Measurements from ENCODE around the gene DEAF1.
"Not testable (repeated sequence)": the region's sequence is repeated elsewhere in the genome, so short reads cannot be mapped to it uniquely, and the experiment has no call there.

DEAF1 gene

GRCh38 chr11:699753-700152, 4.7 kb upstream of the DEAF1 start:
- DNase-seq: no peak

DNA sequence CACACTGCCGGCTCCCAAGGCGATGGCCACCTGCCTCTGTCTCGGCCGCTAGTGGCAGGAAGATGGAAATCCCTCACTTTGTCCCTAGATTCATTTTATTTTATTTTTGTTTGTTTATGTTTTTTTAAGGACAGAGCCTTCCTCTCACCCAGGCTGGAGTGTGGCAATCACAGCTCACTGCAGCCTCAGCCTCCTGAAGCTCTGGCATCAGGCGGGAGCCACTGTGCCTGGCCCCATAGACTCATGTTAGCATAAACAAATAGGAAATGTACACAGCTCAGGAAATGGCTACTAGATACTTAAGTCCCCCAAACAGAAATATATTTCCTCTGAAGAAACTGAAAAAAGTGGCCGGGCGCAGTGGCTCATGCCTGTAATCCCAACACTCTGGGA, 4.1 kb upstream of the DEAF1 start:
- DNase-seq: no peak

DNA sequence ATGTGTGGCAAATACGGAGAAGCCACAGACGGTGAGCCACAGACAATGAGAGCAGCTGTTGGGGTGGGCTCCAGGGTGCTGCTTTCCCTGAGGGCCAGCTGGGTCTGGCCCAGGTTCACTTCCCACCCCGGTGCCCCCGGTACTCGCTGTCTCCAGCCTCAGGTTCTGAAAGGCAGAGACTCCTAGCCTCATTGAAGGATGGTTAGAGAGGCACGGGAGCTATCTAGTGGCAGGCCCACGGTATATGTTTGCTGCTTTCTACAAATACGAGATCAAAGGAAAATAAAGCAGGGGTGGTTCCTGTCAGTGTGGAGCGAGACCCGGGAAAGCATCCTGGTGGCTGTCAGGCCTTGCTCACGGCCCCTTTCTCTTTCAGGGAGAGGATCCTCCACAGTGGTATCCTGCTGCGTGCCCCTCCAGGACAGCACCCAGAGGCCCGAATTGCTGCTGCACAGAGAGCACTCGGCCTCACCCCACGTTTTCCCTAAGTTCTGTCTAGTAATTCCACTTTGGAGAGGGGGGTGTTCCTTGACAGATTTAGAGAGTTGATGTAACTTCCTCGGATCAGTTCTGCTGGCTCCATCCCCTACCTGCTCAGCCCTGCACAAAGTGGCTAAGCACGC, 3.6 kb upstream of the DEAF1 start:
- no peak for DNase-seq

DNA sequence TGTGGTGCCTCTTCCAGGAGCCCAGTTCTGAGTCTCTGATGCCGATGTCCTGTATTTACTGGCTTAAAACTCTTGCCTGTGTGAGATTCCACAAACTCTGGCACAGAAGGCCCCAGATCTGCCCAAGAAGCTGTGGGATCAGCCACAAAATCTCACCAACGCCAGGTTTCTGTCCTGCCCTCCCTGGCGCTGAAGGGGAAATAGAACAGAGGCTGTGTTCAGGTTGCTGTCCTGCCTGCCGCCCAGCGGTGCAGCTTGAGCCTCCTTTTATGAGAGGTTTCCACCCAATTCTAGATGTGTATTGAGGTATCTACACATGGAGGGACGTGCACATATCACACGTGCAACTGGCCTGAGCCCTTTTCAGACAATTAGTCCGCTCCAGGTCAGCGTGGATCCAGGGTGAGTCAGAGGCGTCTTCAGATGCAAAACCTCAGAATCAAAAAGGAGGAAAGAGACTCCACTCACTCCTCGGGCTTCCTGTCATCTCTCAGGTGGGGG, 2.8 kb upstream of the DEAF1 start:
- DNase-seq: no peak

- DNase-seq: no peak
These were observed 2.0 kb upstream of the DEAF1 start for GRCh38 chr11:696955-697491.

- peak; percentile 100 for DNase-seq
These were observed 671 bp upstream of the DEAF1 start, which contains the start of gene TMEM80 for GRCh38 chr11:695538-696248. TMEM80 (plus strand) TSS chr11:695816; CDS start chr11:695828, 12 bp downstream.

DNA sequence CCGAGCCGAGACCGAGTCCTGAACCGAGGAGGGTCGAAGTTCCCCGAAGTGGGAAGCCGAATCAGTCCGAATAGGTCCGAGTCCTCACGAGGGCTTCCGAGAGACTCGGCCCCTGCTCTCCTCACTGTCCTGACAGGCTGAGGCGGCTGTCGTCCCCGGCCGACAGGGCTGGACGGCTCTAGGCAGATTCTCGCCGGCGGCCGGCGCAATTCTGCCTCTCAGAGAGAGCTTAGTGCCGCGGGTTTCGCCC, 191 bp upstream of the DEAF1 start:
- no peak for DNase-seq

DNA sequence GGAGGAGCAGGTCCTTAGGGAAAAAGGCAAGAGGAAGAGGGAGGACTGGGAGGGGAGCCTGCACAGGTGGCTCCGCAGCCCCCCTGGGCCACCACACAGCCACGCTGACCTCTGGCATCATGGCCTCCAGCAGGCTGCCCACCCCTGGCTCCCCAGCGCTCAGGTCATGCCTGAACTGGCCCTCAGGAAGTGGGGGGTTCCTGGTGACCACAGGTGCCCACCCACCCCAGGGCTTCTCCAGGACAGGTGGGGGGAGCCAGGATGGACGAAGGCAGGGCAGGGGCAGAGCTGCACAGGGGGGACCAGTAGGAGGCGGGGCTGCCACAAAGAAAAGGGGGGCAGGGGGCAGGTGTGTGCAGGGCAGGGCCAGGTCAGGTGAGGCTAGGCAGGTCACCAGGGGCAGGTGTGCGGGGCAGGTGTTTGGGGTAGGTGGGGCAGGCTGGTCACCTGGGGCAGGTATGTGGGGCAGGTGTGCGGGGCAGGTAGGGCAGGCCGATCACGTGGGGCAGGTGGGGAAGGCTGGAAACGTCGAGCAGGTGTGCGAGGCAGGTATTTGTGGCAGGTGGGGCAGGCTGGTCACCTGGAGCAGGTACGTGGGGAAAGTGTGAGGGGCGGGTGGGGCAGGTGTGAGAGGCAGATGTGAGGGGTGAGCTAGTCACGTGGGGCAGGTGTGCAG, 997 bp downstream of the DEAF1 start:
- no peak for DNase-seq

GRCh38 chr11:693415-693831, 1.6 kb downstream of the DEAF1 start:
- peak; percentile 56 for DNase-seq

DNA sequence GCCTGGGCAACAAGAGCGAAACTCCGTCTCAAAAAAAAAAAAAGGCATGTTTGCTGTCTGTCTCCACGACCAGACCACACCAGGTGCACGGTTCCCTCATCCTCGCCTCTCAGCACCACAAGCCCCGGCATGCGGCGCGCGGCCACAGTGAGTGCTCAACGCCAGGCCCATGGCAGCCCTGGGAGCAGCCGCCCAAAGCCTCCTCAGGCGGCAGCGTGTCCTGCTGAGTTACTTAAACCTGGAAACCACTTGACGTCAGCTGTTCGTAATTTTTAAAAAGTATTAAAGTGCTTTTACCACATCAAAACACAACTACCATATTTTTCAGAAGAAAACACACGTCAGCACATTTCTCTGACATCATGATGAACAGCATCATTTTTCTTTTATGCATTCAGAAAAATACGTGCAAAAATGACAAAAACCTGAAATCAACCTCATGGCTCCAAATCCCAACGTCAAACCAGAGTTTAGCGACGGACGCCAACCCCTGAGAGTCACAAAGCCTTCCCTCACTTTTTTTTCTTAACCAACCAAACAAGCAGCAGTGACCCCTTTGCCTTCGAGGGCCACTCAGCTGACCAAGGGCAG, 2.1 kb downstream of the DEAF1 start:
- DNase-seq: no peak

DNA sequence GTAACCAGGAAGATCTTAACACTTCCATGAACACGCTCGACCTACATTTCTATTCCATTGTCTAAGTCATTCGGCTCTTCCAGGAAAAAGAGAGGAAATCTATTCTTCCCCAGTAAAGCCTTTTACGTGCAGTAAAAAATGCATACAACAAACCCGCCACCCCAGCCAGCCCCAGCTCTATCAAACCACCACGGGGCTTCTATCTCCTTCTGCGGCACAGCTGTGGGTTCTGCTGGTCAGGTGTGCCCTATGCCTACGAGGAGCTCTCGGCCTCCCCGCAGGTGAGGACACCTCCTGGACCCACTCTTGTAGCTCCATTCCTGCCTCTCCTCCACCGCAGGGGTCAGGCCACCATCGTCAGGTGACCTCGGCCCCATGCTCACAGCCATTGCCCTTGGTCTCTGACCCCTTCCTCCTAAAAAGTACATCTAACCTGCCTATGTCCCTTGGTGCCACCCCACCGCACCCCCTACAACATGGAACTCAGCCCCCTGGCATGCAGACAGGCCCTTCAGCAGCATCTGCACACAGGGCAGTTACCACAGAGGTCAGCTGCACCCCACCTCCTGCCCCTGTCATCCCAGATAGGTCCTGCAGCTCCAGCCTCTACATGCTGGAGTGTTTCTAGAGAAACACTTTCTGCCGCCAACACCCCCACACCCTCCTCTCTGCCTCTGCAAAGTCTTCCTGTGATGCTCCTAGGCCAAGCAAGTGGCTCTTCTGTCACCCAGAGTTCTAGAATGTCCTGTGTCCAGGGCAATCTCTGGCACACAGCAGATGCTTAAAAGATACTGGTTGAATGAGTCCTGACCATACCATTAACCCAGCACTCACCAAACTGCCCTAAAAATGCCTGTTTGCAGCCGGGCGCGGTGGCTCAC, 3.1 kb downstream of the DEAF1 start:
- DNase-seq: no peak

GRCh38 chr11:690738-691633, 4.0 kb downstream of the DEAF1 start:
- DNase-seq: no peak

DNA sequence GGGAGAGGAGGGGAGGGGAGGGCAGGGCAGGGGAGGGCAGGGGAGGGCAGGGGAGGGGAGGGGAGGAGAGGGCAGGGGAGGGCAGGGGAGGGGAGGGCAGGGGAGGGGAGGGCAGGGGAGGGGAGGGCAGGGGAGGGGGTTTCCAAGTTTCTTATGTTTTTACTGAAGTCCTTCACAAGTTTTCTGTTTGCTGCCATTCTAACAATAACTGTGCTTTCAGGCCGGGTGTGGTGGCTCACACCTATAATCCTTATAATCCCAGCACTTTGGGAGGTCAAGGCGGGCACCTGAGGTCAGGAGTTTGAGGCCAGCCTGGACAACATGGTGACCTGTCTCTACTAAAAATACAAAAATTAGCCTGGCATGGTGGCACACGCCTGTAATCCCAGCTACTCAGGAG, 4.8 kb downstream of the DEAF1 start:
- DNase-seq: not testable (repeated sequence)

DNA sequence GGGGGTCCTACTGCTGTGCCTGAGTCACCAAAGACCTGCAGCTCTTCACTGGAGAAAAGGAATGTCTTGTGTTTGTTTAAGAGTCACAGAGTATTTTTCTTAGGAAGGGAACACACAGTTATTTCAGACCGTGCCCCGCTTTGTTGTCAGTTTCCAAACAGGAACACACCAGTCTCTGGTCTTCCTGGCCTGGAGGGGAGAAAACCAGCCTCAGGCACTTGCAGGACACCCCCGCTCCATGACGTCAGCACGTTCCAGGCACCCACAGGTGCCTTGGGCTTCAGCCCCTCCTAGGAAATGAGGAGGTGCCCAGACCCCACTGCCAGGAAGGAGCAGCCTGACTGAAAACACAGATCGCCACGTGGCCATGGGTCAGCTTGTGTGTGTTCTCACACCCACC, 5.4 kb downstream of the DEAF1 start:
- DNase-seq: no peak

DNA sequence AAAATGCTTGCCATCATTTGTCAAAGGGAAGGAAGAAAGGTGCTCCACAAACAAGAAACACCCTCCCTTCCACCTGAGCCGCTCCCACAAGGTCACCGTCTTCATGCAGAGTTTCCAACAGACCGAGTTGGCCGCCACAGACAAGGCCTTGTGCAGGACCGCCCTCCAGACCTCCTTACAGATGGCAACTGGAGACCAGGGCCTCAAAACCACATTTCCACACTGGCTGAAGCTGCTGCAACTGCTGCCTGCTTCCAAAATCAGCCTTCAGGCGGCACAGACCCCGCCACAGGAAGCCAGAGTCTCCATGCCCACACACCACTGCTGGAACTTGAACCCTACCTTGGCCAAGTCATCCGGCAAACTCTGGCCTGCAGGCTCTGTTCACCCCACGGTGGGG, 6.3 kb downstream of the DEAF1 start:
- DNase-seq: no peak

- DNase-seq: no peak
These were observed 7.3 kb downstream of the DEAF1 start for GRCh38 chr11:687751-688150.

DNA sequence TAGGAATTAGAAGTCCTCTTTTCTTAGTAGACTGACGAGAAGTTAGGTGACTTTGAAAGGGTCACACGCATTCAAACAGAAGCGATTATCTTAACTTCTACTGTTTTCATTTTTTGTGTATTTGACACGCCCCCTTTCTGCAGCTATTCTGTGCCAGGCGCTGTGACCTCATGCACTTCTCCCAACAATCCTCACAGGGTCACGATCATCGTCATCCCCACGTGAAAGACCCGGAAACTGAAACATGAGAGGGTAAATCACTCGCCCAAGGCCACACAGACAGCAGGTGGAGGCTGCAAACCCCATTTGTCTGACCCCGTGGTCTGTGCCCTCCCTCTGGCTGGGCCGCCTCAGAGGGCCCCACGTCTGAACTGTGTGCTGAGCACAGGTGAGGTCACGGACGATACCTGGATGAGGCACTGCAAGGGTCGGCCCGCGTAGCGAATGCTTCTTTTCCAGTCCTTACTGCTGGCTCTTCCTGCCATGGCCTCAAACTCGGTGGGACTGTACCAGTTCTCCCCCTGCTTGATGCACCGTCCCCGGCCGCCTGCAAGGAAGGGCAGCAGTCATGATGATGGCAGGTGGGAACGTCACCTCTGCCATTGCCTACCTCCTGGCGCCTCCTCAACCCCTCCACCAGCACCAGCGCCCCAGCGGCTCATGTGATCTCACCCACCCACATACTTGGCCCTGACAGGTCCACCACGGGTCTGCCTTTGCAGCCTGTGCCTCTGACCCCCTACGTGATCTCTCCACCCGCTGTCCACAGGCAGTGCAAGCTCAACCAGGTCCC, 8.4 kb downstream of the DEAF1 start:
- DNase-seq: no peak

GRCh38 chr11:680970-681369, 14.1 kb downstream of the DEAF1 start:
- DNase-seq: no peak

DNA sequence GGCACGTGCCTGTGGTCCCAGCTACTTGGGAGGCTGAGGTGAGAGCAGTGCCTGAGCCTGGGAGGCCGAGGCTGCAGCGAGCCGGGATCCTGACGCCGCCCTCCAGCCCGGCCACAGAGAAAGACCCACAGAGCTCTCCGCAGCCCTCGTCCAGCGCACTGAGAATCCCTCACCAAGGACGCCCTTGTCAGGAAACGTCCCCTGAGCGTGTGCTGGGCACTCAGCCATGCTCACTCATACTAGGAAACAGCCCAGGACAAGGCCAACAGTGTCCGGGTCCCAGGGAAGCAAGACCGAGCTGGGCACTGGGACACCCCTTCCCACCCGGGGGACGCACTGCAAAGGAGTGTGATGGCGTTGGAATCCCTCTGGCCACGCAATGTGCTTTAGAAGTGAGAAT, 14.5 kb downstream of the DEAF1 start:
- DNase-seq: no peak

Data from retina (tissue), 1 donor.